Caco-2 (cell line): ENCODE measurements around the gene GRAMD1A. TPM values are rescaled to one million over a fixed set of nuclear protein-coding genes. Genes with fewer than 3 reads are reported as not detected.
A peak's percentile ranks its signal among the peaks of the same experiment; 100 is the strongest.

ENCODE experiments used
- BruUV-seq: library from RNA; stranded (reverse); fragments of 400-500 nt; replicated peaks from 2 replicates; lab custom pipeline; 2021; lab: Mats Ljungman, UMichigan
- CTCF ChIA-PET: fragments of 300-600 bp; sonication (Branson Sonifier 250); formaldehyde crosslinking; loops from one replicate; lab custom pipeline; 2022; ENCODE audit warnings: antibody characterized with exemption; lab: Charles Lee
- POLR2A ChIA-PET: fragments of 300-600 bp; sonication (Branson Sonifier 250); formaldehyde crosslinking; loops from one replicate; lab custom pipeline; 2022; ENCODE audit warnings: antibody characterized with exemption; lab: Charles Lee
- DNase-seq, 2 experiments: peaks; one replicate each; pipeline versions ENCODE4 v3.0.0 to v3.0.0-alpha.2; 2020 to 2022
- H3K27me3 ChIP-seq: replicated peaks from 2 replicates; pipeline ENCODE4 v1.6.0; 2011; ENCODE audit warnings: low read length; ENCODE audit not compliant: control insufficient read depth, insufficient read depth
- H3K36me3 ChIP-seq: 2 replicates; pipeline ENCODE4 v1.5.1; 2011; ENCODE audit warnings: low read length; ENCODE audit not compliant: control insufficient read depth, insufficient read depth
- H3K4me1 ChIP-seq: fragments of 250-450 bp; sonication (Bioruptor Pico); 2 replicates; pipeline ENCODE4 v1.5.1; 2020; ENCODE audit warnings: mild to moderate bottlenecking
- H3K4me3 ChIP-seq: 2 replicates; pipeline ENCODE4 v1.5.1; 2011; ENCODE audit warnings: low read depth, mild to moderate bottlenecking, control low read depth, low read length
- H3K9me3 ChIP-seq: fragments of 250-450 bp; sonication (Bioruptor Pico); 2 replicates; pipeline ENCODE4 v1.5.1; 2020; ENCODE audit warnings: mild to moderate bottlenecking, moderate library complexity
- H3K27ac Mint-ChIP-seq: one replicate; pipeline ENCODE4 v1.8.0; 2022; ENCODE audit warnings: mixed read lengths; ENCODE audit not compliant: unreplicated experiment
- H3K27me3 Mint-ChIP-seq: one replicate; pipeline ENCODE4 v1.8.0; 2022; ENCODE audit warnings: mixed read lengths; ENCODE audit not compliant: insufficient read depth, unreplicated experiment
- H3K36me3 Mint-ChIP-seq: one replicate; pipeline ENCODE4 v1.8.0; 2022; ENCODE audit warnings: mild to moderate bottlenecking, mixed read lengths; ENCODE audit not compliant: insufficient read depth, unreplicated experiment
- H3K4me1 Mint-ChIP-seq: one replicate; pipeline ENCODE4 v1.8.0; 2022; ENCODE audit warnings: low read depth, mixed read lengths; ENCODE audit not compliant: unreplicated experiment
- H3K4me3 Mint-ChIP-seq: one replicate; pipeline ENCODE4 v1.8.0; 2022; ENCODE audit warnings: mild to moderate bottlenecking, moderate library complexity, mixed read lengths; ENCODE audit not compliant: unreplicated experiment
- H3K9me3 Mint-ChIP-seq: one replicate; pipeline ENCODE4 v1.8.0; 2022; ENCODE audit warnings: mixed read lengths; ENCODE audit not compliant: unreplicated experiment
- CTCF ChIP-seq, 2 experiments: fragments of 200-600 bp in 1 of 2; IDR thresholded peaks; 1 replicate in 1 of 2; 2 replicates in 1 of 2; pipeline versions ENCODE4 v1.5.1 to v1.8.0; 2011 to 2022; ENCODE audit warnings: antibody characterized with exemption in 1 of 2, control low read depth in 1 of 2, inconsistent platforms in 1 of 2, low read depth in 1 of 2, low read length in 1 of 2, mild to moderate bottlenecking in 1 of 2, moderate library complexity in 1 of 2; ENCODE audit not compliant: insufficient read depth in 1 of 2, severe bottlenecking in 1 of 2, unreplicated experiment in 1 of 2
- intact Hi-C: fragments of 100-400 bp; cut with micrococcal nuclease; formaldehyde crosslinking; loops from one replicate; pipeline ENCODE4 v1.10.0; 2022; ENCODE audit not compliant: unreplicated experiment
- total RNA-seq: library from RNA; stranded (reverse); gene quantifications from 2 replicates; pipeline ENCODE4 v1.2.3, GENCODE V29; 2022

GRAMD1A gene
- total RNA-seq, 1 experiment from 2014 or later = 110 TPM

GRCh38 chr19:35041548-35042055 lies 41.5 kb downstream of the GRAMD1A start, which contains the start of gene HPN:
HPN (plus strand) TSS chr19:35041721; CDS start chr19:35042507, 786 bp downstream.
- no peaks in the 10 kb centered on the region for H3K9me3 ChIP-seq
- peak within 1 kb of the TSS; percentile 89 for H3K4me3 Mint-ChIP-seq
- no peaks in the 10 kb centered on the region for H3K27me3 ChIP-seq
- peaks cover 23% of the 10 kb centered on the region for H3K36me3 Mint-ChIP-seq
- no peaks in the 10 kb centered on the region for H3K9me3 Mint-ChIP-seq
- peaks cover 25% of the 10 kb centered on the region for H3K4me1 Mint-ChIP-seq
- BruUV-seq = no TSS peak
- peaks cover 2% of the 10 kb centered on the region; the same call in 1 of the 2 replicates for H3K36me3 ChIP-seq
- peak in 1 of 2 experiments; percentile 15 for TF ChIP-seq CTCF (IDR thresholded peaks at IDR 0.05; ENCODE audit: insufficient read depth in 1 of 2, low read depth in 1 of 2, low read length in 1 of 2, severe bottlenecking in 1 of 2, unreplicated experiment in 1 of 2)
- peaks cover 36% of the 10 kb centered on the region for H3K4me1 ChIP-seq
- DNase-seq = peak; percentile 92 to 94
- peak within 1 kb of the TSS; percentile 57 for H3K4me3 ChIP-seq
- ChIA-PET CTCF (interaction anchor here (0.5 to 1.0 kb wide), 5 partner anchors 14 to 652 kb away, joined by 3 to 6 read pairs (median 3); partner anchors contain the start of genes GRAMD1A and LGI4), POLR2A (interaction anchor here (1.0 kb wide), 1 partner anchor 35 kb away, joined by 10 read pairs; no protein-coding TSS in a partner anchor)
- intact Hi-C loops = loop anchor here (1.0 to 10.0 kb wide), 3 partner anchors 35 to 197 kb away; no protein-coding TSS in a partner anchor
- peak within 1 kb of the TSS; percentile 90 for H3K27ac Mint-ChIP-seq
- no peaks in the 10 kb centered on the region for H3K27me3 Mint-ChIP-seq

GRCh38 chr19:35042056-35042730 lies 42.1 kb downstream of the GRAMD1A start:
- no peak for TF ChIP-seq CTCF (IDR thresholded peaks at IDR 0.05; ENCODE audit: insufficient read depth in 1 of 2, low read depth in 1 of 2, low read length in 1 of 2, severe bottlenecking in 1 of 2, unreplicated experiment in 1 of 2)
- TSS peak; percentile 38 for BruUV-seq
- Histone ChIP-seq H3K9me3 (no peaks in the 10 kb centered on the region), H3K4me1 (peaks cover 36% of the 10 kb centered on the region), H3K4me3 (peak overlapping the region; percentile 57), H3K27me3 (no peaks in the 10 kb centered on the region), H3K36me3 (peaks cover 2% of the 10 kb centered on the region; the same call in 1 of the 2 replicates)
- Mint-ChIP-seq H3K36me3 (peaks cover 26% of the 10 kb centered on the region), H3K4me3 (peak overlapping the region; percentile 89), H3K4me1 (peaks cover 25% of the 10 kb centered on the region), H3K27ac (peak overlapping the region; percentile 90), H3K9me3 (no peaks in the 10 kb centered on the region), H3K27me3 (no peaks in the 10 kb centered on the region)
- DNase-seq = peak in 1 of 2 experiments; percentile 59
- POLR2A ChIA-PET = interaction anchor here (1.0 kb wide), 1 partner anchor 36 kb away, joined by 10 read pairs; no protein-coding TSS in a partner anchor
- CTCF ChIA-PET = interaction anchor here (0.5 to 1.0 kb wide), 5 partner anchors 14 to 651 kb away, joined by 3 to 6 read pairs (median 3); partner anchors contain the start of gene LGI4
- intact Hi-C loops = loop anchor here (10.0 kb wide), 1 partner anchor 197 kb away; no protein-coding TSS in a partner anchor

- no peak for TF ChIP-seq CTCF (IDR thresholded peaks at IDR 0.05; ENCODE audit: insufficient read depth in 1 of 2, low read depth in 1 of 2, low read length in 1 of 2, severe bottlenecking in 1 of 2, unreplicated experiment in 1 of 2)
- Histone ChIP-seq H3K4me1 (peaks cover 36% of the 10 kb centered on the region), H3K9me3 (no peaks in the 10 kb centered on the region), H3K27me3 (no peaks in the 10 kb centered on the region), H3K4me3 (peak overlapping the region; percentile 57), H3K36me3 (peaks cover 2% of the 10 kb centered on the region; the same call in 1 of the 2 replicates)
- H3K4me3 Mint-ChIP-seq = peak overlapping the region; percentile 89
- peaks cover 25% of the 10 kb centered on the region for H3K4me1 Mint-ChIP-seq
- H3K27ac Mint-ChIP-seq = peak overlapping the region; percentile 90
- no peak for DNase-seq
- intact Hi-C loops = loop anchor here (10.0 kb wide), 1 partner anchor 198 kb away; no protein-coding TSS in a partner anchor
- CTCF ChIA-PET = interaction anchor here (0.6 to 1.0 kb wide), 2 partner anchors 12 to 18 kb away, joined by 3 to 8 read pairs; no protein-coding TSS in a partner anchor
- H3K36me3 Mint-ChIP-seq = peaks cover 25% of the 10 kb centered on the region
- no peaks in the 10 kb centered on the region for H3K9me3 Mint-ChIP-seq
- no peaks in the 10 kb centered on the region for H3K27me3 Mint-ChIP-seq
- BruUV-seq = no TSS peak
- POLR2A ChIA-PET = no interaction called here
Observed at GRCh38 chr19:35042954-35043604, 43.0 kb downstream of the GRAMD1A start.
